Measurements from ENCODE around the gene YRDC.

GRCh38 chr1:37841652-37842051 is 33.6 kb upstream of the YRDC start:
- no peak for TF ChIP-seq POLR2A (IDR thresholded peaks at IDR 0.05)
- TF ChIP-seq CTCF (IDR thresholded peaks at IDR 0.05) = no peak

All from Peyer's patch (tissue), 4 donors.